Suppressor macrophage (primary cell): ENCODE measurements around the gene ADAM23.

Experiments used
- DNase-seq, 4 experiments: peaks; one replicate each; pipeline ENCODE4 v3.0.0-alpha.2; 2020 to 2022

The ADAM23 gene

GRCh38 chr2:206569470-206569869 lies 126.1 kb downstream of the ADAM23 start:
- no peak for DNase-seq

DNA sequence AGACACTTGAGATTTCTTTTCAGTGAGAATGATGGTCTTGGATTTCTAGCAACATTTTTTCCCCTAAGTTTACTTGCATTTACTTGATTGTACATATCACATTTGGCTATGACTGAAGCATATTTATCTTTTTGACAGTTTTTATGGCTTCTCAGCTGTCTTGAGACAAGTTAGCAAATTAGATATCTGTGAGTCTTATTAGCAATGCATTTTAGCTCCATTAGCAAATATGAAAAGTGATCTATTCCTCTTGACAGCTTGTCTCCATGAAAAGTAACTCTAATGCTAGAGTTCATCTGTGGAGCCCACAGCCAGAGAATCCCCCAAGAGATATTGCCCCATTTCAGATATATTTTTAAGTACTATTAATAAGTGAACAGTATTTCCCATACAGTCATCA lies 126.9 kb downstream of the ADAM23 start:
- no peak for DNase-seq

DNA sequence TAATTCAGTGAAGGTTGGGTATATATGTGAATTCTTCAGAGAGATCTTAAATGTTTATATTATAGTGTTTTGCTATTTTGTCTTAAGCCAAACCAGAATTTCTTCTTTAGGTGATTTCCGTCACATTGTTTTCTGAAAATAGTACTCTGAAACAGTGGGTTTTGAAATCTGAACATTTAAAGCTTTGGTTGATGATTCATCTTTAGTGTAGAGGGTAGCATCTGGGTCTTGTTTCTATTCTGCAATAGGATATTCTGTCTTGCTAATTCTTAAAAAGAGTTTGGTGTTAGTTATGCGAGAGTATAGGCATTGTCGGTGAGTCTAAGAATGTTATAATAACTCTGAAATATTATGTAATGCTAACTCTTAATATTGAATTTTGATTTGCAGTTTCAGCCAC lies 129.4 kb downstream of the ADAM23 start:
- no peak for DNase-seq

GRCh38 chr2:206573793-206574192 lies 130.5 kb downstream of the ADAM23 start:
- DNase-seq, result no peak

DNA sequence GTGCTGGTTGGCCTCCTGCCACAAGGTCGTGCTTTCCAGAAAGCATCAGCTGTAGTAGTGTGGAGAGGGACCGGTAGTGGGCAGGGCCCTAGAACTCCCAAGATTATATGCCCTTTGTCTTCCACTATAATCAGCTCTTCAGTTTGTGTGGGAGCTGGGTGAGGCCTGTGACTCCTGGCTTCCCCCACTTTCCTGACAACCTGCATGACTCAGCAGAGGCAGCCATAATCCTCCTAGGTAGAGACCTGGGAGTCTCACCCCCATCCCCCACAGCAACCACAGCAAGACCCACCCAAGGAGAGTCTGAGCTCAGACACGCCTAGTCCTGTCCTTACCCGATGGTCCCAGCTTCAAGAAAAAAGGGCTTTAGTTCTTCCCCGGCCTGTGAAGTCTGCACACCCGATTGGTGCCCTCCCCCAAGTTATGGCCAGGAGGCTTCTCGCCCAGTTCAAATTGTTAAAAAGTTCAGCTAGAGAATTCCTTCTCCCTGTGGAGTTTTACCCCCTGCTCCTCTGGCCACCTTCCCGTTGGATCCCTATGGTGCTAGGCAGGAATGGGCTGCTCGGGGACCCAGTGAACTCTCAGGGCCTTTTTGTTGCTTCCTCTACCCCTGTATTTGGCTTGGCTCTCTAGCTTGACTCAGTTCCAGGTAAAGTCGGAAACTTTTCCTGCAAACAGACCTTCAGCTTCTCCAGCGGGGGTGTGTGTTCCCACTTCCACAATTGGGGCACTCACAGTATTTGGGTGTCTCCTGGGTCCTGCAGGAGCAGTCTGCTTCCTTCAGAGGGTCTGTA lies 141.2 kb downstream of the ADAM23 start:
- no peak for DNase-seq

- DNase-seq, result no peak
Measured at GRCh38 chr2:206585335-206585734, 142.0 kb downstream of the ADAM23 start.

DNA sequence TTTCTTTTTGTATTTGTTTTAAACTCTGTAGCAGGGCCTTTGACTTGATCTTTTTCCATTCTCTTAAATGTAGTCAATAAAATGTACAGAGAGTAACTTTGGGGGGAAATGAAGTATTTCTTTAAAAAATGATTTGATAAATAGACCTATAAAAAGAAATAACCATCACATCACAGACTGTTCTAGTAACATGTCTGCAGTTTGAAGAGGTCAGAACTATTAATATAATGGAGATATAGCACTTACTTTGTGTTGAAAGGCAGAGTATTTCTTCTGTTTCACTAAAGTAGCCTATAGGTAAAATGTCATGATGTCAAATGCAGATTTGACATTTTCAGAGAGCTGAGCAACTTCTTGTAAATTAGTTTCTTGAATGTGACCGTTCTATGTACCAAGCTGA lies 143.3 kb downstream of the ADAM23 start:
- no peak for DNase-seq

DNA sequence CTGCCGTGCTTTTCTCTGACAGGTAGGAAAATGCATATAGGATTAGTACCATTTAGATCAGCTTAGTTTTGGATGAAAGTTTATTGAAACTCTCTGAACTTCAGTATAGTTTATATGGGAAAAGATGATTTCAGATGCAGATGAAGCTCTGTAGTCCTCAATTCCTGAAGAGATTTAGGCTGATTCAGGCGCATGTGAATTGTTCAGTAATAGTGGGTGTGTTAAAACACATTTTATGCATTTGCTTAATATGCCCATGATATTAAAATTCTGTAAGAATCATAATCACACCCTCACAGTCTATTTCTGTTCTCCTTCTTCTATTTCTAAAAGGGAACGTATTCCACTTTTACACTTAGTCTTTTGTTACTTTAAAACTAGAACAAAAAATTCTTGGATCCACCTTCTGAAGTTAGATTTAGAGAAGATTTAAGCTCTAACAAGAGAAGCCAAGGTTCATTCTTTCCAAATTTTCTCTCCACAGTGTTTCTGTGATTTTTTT lies 154.4 kb downstream of the ADAM23 start:
- DNase-seq, result no peak

GRCh38 chr2:206603243-206603642 lies 159.9 kb downstream of the ADAM23 start:
- no peak for DNase-seq

- DNase-seq, result no peak
Measured at GRCh38 chr2:206610451-206610850, 167.1 kb downstream of the ADAM23 start.

DNA sequence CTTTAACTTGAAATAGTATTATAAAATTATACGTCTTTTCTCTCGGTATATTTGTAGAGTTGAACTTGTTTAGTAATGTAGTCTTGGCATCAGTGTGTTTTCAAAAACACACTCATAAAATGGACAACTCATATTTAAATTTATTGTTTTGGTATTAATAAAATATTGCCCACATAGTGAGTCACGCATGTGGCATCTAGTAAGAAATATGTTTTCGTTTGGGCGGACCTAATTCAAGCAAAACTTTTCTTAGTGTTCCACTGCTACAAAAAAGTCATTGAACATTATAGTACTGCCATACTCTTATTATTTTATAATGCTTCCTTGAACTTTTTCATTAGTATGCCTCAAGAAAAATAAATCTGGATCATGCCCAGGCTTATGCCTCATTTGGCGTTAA lies 167.9 kb downstream of the ADAM23 start:
- DNase-seq, result no peak

GRCh38 chr2:206611736-206612135 lies 168.4 kb downstream of the ADAM23 start:
- no peak for DNase-seq

- no peak for DNase-seq
Measured at GRCh38 chr2:206614811-206615210, 171.5 kb downstream of the ADAM23 start.

GRCh38 chr2:206615417-206616089 lies 172.2 kb downstream of the ADAM23 start:
- no peak for DNase-seq

GRCh38 chr2:206616151-206616550 lies 172.8 kb downstream of the ADAM23 start:
- DNase-seq, result no peak

DNA sequence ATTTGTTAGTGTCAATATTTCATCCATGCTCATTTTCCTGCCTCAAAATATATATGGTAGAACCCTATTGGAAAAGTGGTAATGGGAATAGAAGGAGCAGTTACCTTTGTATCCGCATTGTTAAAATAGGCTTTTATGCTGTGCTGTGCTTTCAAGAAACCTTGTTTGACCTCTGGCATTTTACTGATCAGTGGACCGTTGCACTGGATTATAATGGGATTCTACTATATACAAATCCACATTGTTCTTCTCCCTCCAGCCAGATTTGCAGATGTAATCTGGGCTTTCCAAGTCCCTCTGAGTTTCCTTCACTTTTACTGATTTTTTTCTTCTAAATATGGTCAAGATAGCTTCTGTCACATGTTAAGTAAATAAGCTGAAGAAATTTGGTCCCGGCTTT lies 175.7 kb downstream of the ADAM23 start:
- no peak for DNase-seq

DNA sequence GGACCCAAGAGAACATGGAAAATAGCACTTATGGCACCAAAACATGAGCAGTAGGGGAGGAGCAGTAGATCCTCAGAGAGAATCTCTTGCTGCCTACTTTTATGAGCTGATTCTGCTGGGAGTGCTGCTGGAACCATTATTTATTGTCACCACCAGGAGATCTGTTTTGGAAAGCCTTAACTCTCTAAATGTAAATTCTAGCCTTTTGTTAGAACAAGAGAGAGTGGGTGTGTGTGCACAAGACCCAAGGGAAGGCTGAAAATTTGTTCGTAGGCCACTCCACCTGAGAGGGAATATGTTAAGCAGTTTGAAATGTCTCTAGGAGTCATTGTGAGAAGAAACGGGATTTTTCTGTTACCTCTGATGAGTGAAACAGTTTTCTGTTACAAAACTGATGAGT lies 182.8 kb downstream of the ADAM23 start:
- no peak for DNase-seq

DNA sequence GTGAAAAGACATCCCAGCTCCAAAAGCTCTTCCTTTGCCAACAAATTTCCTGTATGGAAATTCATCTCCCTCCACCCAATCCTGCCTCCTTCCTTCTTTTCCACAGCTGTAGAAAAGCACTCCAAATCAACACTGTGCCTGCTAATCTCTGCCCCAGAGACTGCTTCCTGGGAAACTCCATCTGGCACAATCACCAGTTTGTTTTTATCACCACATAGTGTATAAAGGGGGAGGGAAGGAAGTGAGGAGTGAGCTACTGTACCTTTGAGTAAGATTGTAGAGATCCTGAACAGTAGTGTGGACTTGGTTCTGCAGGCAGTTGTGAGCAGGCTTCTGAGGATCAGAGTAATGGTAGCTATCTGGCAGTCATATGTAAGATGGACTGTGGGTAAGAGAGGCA lies 184.3 kb downstream of the ADAM23 start:
- DNase-seq, result no peak

- no peak for DNase-seq
Measured at GRCh38 chr2:206631340-206631739, 188.0 kb downstream of the ADAM23 start.

DNA sequence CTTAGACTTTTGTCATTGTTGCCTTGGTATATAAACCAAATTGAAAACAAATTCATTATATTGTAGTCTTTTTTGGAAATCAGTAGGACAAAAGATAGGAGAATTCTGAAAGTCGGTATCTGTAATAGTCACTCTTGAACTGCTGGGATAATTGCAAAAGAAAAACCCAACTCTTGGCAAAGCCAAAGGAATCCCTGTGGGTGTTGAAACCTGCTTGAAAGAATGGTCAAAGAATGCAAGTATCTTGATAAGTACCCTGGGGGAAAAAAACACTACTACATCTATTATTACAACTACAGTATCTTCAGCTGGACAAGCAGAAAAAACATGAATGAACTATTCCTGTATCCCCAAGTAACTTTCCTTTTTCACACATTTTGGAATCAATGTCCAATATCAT lies 191.7 kb downstream of the ADAM23 start:
- no peak for DNase-seq

GRCh38 chr2:206639636-206640035 lies 196.3 kb downstream of the ADAM23 start:
- no peak for DNase-seq

DNA sequence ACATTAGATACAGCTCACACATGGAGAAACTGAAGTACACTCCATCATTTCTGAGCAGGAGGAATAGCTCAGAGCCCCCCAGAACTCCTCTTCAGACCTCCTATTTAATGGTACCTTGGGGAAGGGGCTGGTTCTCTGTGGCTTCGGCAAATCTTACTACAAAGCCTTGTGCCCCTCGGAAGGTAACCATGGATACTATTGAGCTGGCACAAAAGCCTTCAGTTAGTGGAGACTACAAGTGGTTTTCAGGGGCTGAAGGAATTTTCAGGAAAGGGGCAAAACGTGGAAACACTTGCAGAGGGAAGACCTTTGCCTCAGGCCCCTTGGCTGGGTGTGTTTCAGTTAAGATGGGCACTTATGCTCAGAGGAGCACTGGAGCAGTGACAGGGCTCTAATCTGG lies 197.9 kb downstream of the ADAM23 start:
- DNase-seq, result no peak

- DNase-seq, result peak; percentile 58 to 72 (median 64)
Measured at GRCh38 chr2:206642075-206643025, 199.0 kb downstream of the ADAM23 start, which contains the start of gene FAM237A. Gene FAM237A, plus strand, starts transcription at chr2:206642487. Its CDS starts 1,750 bp downstream, at chr2:206644237.
